SK-N-MC (cell line): Measurements from ENCODE around the gene VASH2.
A peak's percentile ranks its signal among the peaks of the same experiment; 100 is the strongest.

ENCODE experiments used
- DNase-seq: peaks from one replicate; pipeline ENCODE4 v3.0.0-alpha.2; 2011; ENCODE audit warnings: low read depth, low spot score
- H3K27ac ChIP-seq: fragments of 200-600 bp; sonication (generic); 2 replicates; pipeline ENCODE4 v1.5.1; 2016; ENCODE audit warnings: mixed run types
- H3K36me3 ChIP-seq: fragments of 200-600 bp; sonication (generic); 2 replicates; pipeline ENCODE4 v1.6.1; 2017; ENCODE audit warnings: antibody characterized with exemption, low read length, mixed read lengths; ENCODE audit not compliant: insufficient read depth
- H3K4me3 ChIP-seq: fragments of 200-600 bp; sonication (generic); 2 replicates; pipeline ENCODE4 v1.5.1; 2016
- H3K9ac ChIP-seq: fragments of 200-600 bp; sonication (generic); 2 replicates; pipeline ENCODE4 v1.8.0; 2017; ENCODE audit warnings: mixed run types, mixed read lengths; ENCODE audit not compliant: insufficient read length
- H3K9me3 ChIP-seq: fragments of 200-600 bp; sonication (generic); 2 replicates; pipeline ENCODE4 v1.6.1; 2017; ENCODE audit warnings: low read depth, mild to moderate bottlenecking, antibody characterized with exemption, low read length, moderate library complexity, mixed read lengths
- EZH2 ChIP-seq: fragments of 200-600 bp; sonication (generic); IDR thresholded peaks from one replicate; pipeline ENCODE4 v1.6.1; 2017; ENCODE audit warnings: antibody characterized with exemption
- FOXP2 ChIP-seq: optimal IDR thresholded peaks from 2 replicates; pipeline ENCODE3; 2011; ENCODE audit warnings: mild to moderate bottlenecking, moderate library complexity; ENCODE audit not compliant: insufficient read depth; ENCODE audit errors: extremely low read length, control extremely low read depth
- POLR2AphosphoS5 ChIP-seq: IDR thresholded peaks from 2 replicates; pipeline ENCODE4 v1.6.1; 2012; ENCODE audit warnings: mild to moderate bottlenecking, low read depth, low read length, borderline replicate concordance

VASH2 gene

DNA sequence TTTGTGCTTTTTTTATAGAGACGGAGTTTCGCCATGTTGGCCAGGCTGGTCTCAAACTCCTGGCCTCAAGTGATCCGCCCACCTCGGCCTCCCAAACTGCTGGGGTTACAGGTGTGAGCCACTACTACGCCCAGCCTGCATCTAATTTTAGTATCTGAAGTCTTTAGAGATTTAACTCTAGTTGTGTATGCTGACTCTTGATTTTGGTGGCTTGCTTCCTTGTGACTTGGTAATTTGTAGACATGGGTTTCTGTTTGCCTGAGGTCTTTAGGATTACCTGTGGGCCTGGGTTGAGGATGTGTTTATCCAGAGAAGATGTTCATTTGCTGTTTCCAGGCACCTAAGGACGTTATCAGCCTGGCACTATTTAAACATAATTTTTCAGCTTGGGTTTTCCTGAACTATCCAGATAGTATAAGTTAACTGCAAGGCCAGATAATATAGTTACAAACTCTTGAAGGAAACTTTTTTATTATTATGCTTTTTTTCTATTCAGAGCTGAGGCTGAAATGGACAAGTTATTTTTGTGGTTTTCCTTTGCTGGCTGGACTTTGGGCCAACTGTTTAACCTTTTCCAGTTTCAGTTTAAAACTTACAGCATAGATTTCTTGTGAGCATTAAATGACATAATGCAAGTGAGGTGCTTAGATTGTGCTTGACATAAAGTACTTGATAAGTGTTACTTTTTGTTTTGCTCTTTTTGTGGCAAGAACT is 7.5 kb upstream of the VASH2 start:
- Histone ChIP-seq H3K4me3 (no peak overlapping the region), H3K9me3 (no peaks in the 10 kb centered on the region), H3K9ac (no peak overlapping the region), H3K36me3 (no peaks in the 10 kb centered on the region), H3K27ac (no peak overlapping the region)
- no peak for DNase-seq
- TF ChIP-seq FOXP2 (no peak), EZH2 (no peak), POLR2AphosphoS5 (no peak)

DNA sequence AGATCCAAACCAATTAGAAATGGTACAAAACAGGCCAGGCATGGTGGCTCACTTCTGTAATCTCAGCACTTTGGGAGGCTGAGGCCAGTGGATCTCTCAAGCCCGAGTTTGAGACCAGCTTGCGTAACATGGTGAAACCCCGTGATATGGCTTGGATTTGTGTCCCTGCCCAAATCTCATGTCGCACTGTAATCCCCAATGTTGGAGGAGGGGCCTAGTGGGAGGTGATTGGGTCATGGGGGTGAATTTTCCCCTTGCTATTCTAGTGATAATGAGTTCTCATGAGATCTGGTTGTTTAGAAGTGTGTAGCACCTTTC is 7.0 kb upstream of the VASH2 start:
- no peak for DNase-seq
- TF ChIP-seq FOXP2: no peak
- TF ChIP-seq POLR2AphosphoS5: no peak
- no peak for TF ChIP-seq EZH2
- Histone ChIP-seq H3K27ac (no peak overlapping the region), H3K9ac (no peak overlapping the region), H3K4me3 (no peak overlapping the region), H3K9me3 (no peaks in the 10 kb centered on the region), H3K36me3 (no peaks in the 10 kb centered on the region)

DNA sequence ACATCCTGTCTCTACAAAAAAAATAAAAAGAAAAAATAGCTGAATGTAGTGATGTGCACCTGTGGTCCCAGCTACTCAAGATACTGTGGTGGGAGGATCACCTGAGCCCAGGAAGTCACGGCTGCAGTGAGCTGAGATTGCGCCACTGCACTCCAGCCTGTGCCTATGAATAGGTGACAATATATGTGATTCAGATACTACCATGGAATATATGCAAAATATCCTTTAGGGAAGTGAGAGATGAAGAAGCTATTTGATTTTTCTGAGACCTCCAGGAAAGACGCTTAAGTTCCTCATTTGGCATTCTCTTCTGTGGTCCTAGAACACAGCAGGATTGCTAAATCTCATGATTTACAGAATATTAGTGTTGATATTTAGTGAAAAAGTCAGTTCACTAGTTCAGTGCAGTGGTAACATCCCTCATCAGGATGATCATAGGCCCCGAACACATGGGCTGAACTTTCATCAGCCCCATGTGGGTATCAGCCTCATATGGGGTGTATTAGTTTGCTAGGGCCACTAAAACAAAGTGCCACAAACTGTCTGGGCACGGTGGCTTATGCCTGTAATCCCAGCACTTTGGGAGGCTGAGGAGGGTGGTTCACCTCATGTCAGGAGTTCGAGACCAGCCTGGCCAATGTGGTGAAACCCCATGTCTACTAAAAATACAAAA is 6.0 kb upstream of the VASH2 start:
- H3K4me3 ChIP-seq: no peak overlapping the region
- H3K9ac ChIP-seq: no peak overlapping the region
- H3K36me3 ChIP-seq: no peaks in the 10 kb centered on the region
- no peak overlapping the region for H3K27ac ChIP-seq
- no peaks in the 10 kb centered on the region for H3K9me3 ChIP-seq
- TF ChIP-seq EZH2 (no peak), FOXP2 (no peak), POLR2AphosphoS5 (no peak)
- DNase-seq: no peak

DNA sequence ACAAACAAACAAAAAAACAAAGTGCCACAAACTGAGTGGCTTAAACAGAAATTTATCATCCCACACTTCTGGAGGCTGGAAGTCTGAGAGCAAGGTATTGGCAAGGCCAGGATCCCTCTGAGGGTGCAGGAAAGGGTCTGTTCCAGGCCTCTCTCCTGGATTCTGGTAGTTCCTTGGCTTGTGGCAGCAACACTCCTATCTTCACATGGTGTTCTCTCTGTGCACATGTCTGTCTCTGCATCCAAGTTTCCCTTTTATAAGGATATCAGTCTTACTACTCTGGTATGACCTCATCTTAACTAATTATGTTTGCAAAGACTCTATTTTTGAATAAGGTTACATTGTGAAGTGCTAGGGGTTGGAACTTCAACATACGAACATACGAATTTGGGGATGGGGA is 5.3 kb upstream of the VASH2 start:
- Histone ChIP-seq H3K27ac (no peak overlapping the region), H3K9ac (no peak overlapping the region), H3K9me3 (no peaks in the 10 kb centered on the region), H3K4me3 (no peak overlapping the region), H3K36me3 (no peaks in the 10 kb centered on the region)
- TF ChIP-seq POLR2AphosphoS5 (no peak), FOXP2 (no peak), EZH2 (no peak)
- DNase-seq: no peak

DNA sequence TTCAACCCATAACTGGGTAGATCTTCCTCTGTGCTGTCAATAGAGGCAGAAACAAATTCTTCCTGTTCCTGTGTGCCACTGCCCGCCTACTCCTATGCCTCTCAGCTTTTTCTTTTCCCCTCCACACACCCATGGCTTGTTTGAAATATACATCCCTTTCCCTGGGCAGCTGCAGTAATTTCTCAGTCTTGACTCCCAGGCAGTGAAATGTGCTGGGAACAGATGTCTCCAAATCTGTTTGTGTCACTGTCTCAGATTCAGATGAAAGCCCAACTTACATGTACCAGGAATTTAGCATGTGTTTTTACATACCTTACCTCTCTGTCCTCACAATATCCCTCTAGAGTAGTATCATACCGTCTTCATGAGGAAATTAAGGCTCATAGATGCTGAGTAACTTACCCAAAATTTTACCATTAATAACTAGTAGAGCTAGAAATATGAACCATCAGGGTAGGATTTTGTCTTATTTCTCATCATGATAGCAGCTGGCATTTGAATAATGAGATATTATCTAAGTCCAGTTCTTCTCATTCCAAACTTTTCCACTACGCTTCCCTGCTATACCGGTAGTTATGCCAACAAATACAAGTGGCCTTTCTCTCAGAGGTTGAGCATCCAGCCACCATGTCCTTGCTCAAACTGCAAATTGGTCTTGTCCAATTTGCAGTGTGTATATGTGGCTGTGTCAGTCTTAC is 4.7 kb upstream of the VASH2 start:
- H3K36me3 ChIP-seq: no peaks in the 10 kb centered on the region
- H3K9ac ChIP-seq: no peak overlapping the region
- DNase-seq: no peak
- H3K9me3 ChIP-seq: no peaks in the 10 kb centered on the region
- H3K4me3 ChIP-seq: no peak overlapping the region
- H3K27ac ChIP-seq: no peak overlapping the region
- TF ChIP-seq POLR2AphosphoS5 (no peak), FOXP2 (no peak), EZH2 (no peak)

DNA sequence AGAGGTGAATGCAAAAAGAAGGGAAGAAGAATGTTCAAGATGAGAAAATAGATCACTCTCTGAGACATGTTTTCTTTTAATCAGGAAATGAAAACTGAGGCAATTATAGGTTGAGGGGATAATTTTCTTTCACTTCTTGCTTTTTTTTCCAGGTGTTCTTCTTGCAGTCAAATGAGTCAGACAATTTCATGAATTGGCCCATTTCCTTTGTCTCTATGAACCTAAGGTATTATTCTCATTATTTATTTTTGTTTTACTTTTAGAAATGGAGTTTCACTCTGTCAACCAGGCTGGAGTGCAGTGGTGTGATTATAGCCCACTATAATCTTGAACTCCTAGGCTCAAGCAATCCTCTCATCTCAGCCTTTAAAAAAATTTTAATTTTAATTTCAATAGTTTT is 3.5 kb upstream of the VASH2 start:
- no peak for DNase-seq
- no peak for TF ChIP-seq POLR2AphosphoS5
- no peaks in the 10 kb centered on the region for H3K9me3 ChIP-seq
- H3K27ac ChIP-seq: no peak overlapping the region
- H3K4me3 ChIP-seq: no peak overlapping the region
- H3K9ac ChIP-seq: no peak overlapping the region
- no peaks in the 10 kb centered on the region for H3K36me3 ChIP-seq

DNA sequence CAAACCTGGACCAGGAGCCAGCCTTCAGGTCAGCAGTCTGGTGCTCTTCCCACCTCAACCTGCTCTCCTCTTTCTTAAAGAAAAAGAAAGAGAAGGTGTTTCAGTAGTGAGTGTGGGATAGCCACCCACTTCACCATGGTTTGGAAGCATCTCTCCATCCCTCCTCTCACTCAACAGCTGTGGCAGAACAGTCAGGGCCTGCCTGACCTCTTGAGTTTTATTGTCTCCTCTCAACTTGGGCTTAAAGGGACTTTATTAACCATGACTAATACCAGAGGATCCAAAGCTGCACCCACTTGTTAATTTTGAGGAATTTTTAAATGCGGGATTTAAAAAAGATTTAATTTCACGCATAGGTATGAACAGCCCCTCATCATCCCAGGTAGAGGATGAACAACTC is 570 bp upstream of the VASH2 start:
- Histone ChIP-seq H3K27ac (no peak overlapping the region), H3K9ac (peak overlapping the region; percentile 65)

DNA sequence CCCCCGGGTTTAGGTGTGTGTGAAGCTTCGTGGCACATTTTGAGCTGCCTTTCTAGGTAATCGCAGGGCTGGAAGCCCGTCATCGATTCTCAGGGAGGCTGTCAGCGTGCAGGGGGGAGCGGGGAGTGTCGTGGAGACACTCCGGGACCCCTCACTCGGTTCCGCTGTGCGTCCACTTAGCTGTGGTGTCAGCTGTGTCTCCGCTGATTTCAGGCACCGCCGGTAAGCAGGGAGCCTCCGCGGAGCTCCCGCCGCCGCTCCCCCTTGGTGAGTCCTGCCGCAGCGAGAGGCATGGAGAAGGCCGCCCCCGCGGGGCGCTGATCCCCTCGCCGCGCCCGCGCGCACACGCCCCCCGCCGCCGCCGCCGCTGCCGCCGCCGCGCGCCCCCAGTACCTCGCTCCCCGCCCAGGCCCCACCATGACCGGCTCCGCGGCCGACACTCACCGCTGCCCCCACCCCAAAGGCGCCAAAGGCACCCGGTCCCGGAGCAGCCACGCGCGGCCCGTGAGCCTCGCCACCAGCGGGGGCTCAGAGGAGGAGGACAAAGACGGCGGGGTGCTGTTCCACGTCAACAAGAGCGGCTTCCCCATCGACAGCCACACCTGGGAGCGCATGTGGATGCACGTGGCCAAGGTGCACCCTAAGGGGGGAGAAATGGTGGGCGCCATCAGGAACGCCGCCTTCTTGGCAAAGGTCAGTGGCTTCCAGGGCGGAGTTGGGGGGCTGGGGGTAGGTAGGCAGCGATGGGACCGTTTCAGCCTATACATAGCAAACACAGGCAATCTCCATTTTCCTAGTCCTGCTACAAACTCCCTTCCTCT is 995 bp downstream of the VASH2 start:
- no peak for DNase-seq
- Histone ChIP-seq H3K27ac (no peak overlapping the region), H3K4me3 (peak overlapping the region; percentile 84)

More for the DNA sequence above, 570 bp upstream of the VASH2 start:
- H3K9me3 ChIP-seq: no peaks in the 10 kb centered on the region
- TF ChIP-seq POLR2AphosphoS5 (no peak), EZH2 (no peak), FOXP2 (no peak)
- peak overlapping the region; percentile 84 for H3K4me3 ChIP-seq
- DNase-seq: no peak
- H3K36me3 ChIP-seq: no peaks in the 10 kb centered on the region

More for the DNA sequence above, 995 bp downstream of the VASH2 start:
- H3K9ac ChIP-seq: peak overlapping the region; percentile 1
- no peaks in the 10 kb centered on the region for H3K36me3 ChIP-seq
- TF ChIP-seq POLR2AphosphoS5 (no peak), FOXP2 (no peak), EZH2 (no peak)
- no peaks in the 10 kb centered on the region for H3K9me3 ChIP-seq
